ENCODE data around the gene PNLIPRP1.

DNA sequence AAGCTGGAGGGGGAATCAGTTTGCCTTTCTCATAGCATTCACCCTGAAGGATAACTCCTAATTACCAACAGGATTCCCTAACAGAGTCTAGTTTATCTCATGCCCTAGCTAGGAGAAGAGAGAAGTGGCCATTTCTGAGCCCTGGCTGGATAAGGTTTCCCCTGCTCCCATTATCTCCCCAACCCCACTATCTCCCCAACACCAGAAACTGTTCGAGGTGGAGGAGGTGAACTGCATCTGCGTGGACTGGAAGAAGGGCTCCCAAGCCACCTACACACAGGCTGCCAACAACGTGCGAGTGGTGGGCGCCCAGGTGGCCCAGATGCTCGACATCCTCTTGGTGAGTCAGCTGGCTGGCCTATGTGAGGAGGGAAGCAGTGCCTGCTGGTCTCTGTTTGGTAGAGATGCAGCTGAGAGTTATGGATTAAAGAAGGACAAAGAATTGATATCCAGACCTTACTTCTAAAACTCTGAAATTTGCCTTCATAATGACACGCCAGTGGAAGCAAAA lies 3.8 kb downstream of the PNLIPRP1 start:
- TF ChIP-seq, protein P1, sequence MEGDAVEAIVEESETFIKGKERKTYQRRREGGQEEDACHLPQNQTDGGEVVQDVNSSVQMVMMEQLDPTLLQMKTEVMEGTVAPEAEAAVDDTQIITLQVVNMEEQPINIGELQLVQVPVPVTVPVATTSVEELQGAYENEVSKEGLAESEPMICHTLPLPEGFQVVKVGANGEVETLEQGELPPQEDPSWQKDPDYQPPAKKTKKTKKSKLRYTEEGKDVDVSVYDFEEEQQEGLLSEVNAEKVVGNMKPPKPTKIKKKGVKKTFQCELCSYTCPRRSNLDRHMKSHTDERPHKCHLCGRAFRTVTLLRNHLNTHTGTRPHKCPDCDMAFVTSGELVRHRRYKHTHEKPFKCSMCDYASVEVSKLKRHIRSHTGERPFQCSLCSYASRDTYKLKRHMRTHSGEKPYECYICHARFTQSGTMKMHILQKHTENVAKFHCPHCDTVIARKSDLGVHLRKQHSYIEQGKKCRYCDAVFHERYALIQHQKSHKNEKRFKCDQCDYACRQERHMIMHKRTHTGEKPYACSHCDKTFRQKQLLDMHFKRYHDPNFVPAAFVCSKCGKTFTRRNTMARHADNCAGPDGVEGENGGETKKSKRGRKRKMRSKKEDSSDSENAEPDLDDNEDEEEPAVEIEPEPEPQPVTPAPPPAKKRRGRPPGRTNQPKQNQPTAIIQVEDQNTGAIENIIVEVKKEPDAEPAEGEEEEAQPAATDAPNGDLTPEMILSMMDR (IDR thresholded peaks at IDR 0.05) = no peak
- TF ChIP-seq POLR2A (IDR thresholded peaks at IDR 0.05) (no peak), EP300 (IDR thresholded peaks at IDR 0.05) (no peak)
